Measurements from ENCODE around the gene CALD1. TPM values are rescaled to one million over a fixed set of nuclear protein-coding genes. Genes with fewer than 3 reads are reported as not detected.
A peak's percentile ranks its signal among the peaks of the same experiment; 100 is the strongest.

Gene CALD1
- total RNA-seq, 1 donor from 2014 or later = 169 TPM

GRCh38 chr7:134736381-134736780 lies 43.1 kb upstream of the CALD1 start:
- H3K36me3 Mint-ChIP-seq = no peaks in the 10 kb centered on the region
- TF ChIP-seq CTCF (conservative IDR thresholded peaks at IDR 0.05) = no peak
- DNase-seq (ENCODE audit: extremely low spot score, unreplicated experiment) = no peak
- H3K4me3 Mint-ChIP-seq = no peak overlapping the region
- no peak overlapping the region for H3K27ac Mint-ChIP-seq
- no peaks in the 10 kb centered on the region for H3K27me3 Mint-ChIP-seq
- no peaks in the 10 kb centered on the region for H3K9me3 Mint-ChIP-seq
- H3K4me1 Mint-ChIP-seq (ENCODE audit: unreplicated experiment) = peaks cover 15% of the 10 kb centered on the region

- Mint-ChIP-seq H3K36me3 (no peaks in the 10 kb centered on the region), H3K4me1 (ENCODE audit: unreplicated experiment) (peaks cover 8% of the 10 kb centered on the region)
Measured at GRCh38 chr7:134737566-134738345, 41.7 kb upstream of the CALD1 start.

GRCh38 chr7:134739362-134739761 lies 40.1 kb upstream of the CALD1 start:
- DNase-seq (ENCODE audit: extremely low spot score, unreplicated experiment) = no peak
- Mint-ChIP-seq H3K27ac (no peak overlapping the region), H3K4me1 (ENCODE audit: unreplicated experiment) (peaks cover 12% of the 10 kb centered on the region), H3K36me3 (no peaks in the 10 kb centered on the region), H3K27me3 (no peaks in the 10 kb centered on the region), H3K9me3 (no peaks in the 10 kb centered on the region), H3K4me3 (no peak overlapping the region)
- TF ChIP-seq CTCF (conservative IDR thresholded peaks at IDR 0.05) = no peak

More at GRCh38 chr7:134737566-134738345, 41.7 kb upstream of the CALD1 start:
- no peaks in the 10 kb centered on the region for H3K9me3 Mint-ChIP-seq
- peak overlapping the region; percentile 69 for H3K27ac Mint-ChIP-seq
- no peak for TF ChIP-seq CTCF (conservative IDR thresholded peaks at IDR 0.05)
- H3K4me3 Mint-ChIP-seq = no peak overlapping the region
- no peaks in the 10 kb centered on the region for H3K27me3 Mint-ChIP-seq
- DNase-seq (ENCODE audit: extremely low spot score, unreplicated experiment) = no peak

GRCh38 chr7:134740376-134740775 lies 39.1 kb upstream of the CALD1 start:
- H3K4me3 Mint-ChIP-seq = no peak overlapping the region
- TF ChIP-seq CTCF (conservative IDR thresholded peaks at IDR 0.05) = no peak
- DNase-seq (ENCODE audit: extremely low spot score, unreplicated experiment) = no peak

GRCh38 chr7:134741907-134742635 lies 37.4 kb upstream of the CALD1 start:
- DNase-seq (ENCODE audit: extremely low spot score, unreplicated experiment) = no peak
- Mint-ChIP-seq H3K27ac (no peak overlapping the region), H3K36me3 (no peaks in the 10 kb centered on the region)

More at GRCh38 chr7:134740376-134740775, 39.1 kb upstream of the CALD1 start:
- Mint-ChIP-seq H3K36me3 (no peaks in the 10 kb centered on the region), H3K9me3 (no peaks in the 10 kb centered on the region), H3K4me1 (ENCODE audit: unreplicated experiment) (peaks cover 12% of the 10 kb centered on the region), H3K27ac (no peak overlapping the region), H3K27me3 (no peaks in the 10 kb centered on the region)

More at GRCh38 chr7:134741907-134742635, 37.4 kb upstream of the CALD1 start:
- TF ChIP-seq CTCF (conservative IDR thresholded peaks at IDR 0.05) = no peak
- H3K9me3 Mint-ChIP-seq = no peaks in the 10 kb centered on the region
- no peaks in the 10 kb centered on the region for H3K27me3 Mint-ChIP-seq
- H3K4me1 Mint-ChIP-seq (ENCODE audit: unreplicated experiment) = peaks cover 12% of the 10 kb centered on the region
- H3K4me3 Mint-ChIP-seq = no peak overlapping the region
